Subcutaneous abdominal adipose tissue (tissue), 5 donors: ENCODE measurements around the gene KCNIP1.

Source experiments
- H3K27ac ChIP-seq: one replicate; pipeline ENCODE4 v1.7.0; 2013; ENCODE audit warnings: low read depth, mild to moderate bottlenecking, inconsistent platforms, low read length, moderate library complexity
- H3K27me3 ChIP-seq, 5 donors: one replicate each; pipeline ENCODE4 v1.7.0; 2013; ENCODE audit warnings: low read length in 5 of 5, inconsistent platforms in 1 of 5; ENCODE audit not compliant: control insufficient read depth in 5 of 5, insufficient read depth in 4 of 5
- H3K36me3 ChIP-seq, 5 donors: one replicate each; pipeline ENCODE4 v1.7.0; 2013; ENCODE audit warnings: low read length in 5 of 5; ENCODE audit not compliant: control insufficient read depth in 5 of 5, insufficient read depth in 5 of 5
- H3K4me1 ChIP-seq, 5 donors: one replicate each; pipeline ENCODE4 v1.7.0; 2013; ENCODE audit warnings: low read length in 5 of 5, mild to moderate bottlenecking in 3 of 5, moderate library complexity in 1 of 5; ENCODE audit not compliant: control insufficient read depth in 5 of 5, insufficient read depth in 5 of 5
- H3K4me3 ChIP-seq, 5 donors: one replicate each; pipeline ENCODE4 v1.7.0; 2013; ENCODE audit warnings: low read length in 5 of 5, low read depth in 1 of 5
- H3K9ac ChIP-seq, 5 donors: one replicate each; pipeline ENCODE4 v1.7.0; 2013; ENCODE audit warnings: low read length in 5 of 5, mild to moderate bottlenecking in 4 of 5, moderate library complexity in 3 of 5
- H3K9me3 ChIP-seq, 5 donors: one replicate each; pipeline ENCODE4 v1.7.0; 2013; ENCODE audit warnings: low read length in 5 of 5; ENCODE audit not compliant: control insufficient read depth in 5 of 5
- donor health status: healthy.
- donor health status: healthy.
- donor health status: healthy.
- donor health status: healthy.
- donor health status: healthy.

KCNIP1 gene

GRCh38 chr5:170554521-170555267 lies 50.9 kb downstream of the KCNIP1 start:
- no peaks in the 10 kb centered on the region for H3K36me3 ChIP-seq
- peaks cover 0 to 4% (median 0%) of the 10 kb centered on the region in 5 donors for H3K9me3 ChIP-seq
- H3K9ac ChIP-seq, result no peak overlapping the region
- peaks cover 0 to 13% (median 9%) of the 10 kb centered on the region in 5 donors for H3K4me1 ChIP-seq
- H3K4me3 ChIP-seq, result no peak overlapping the region
- no peak overlapping the region for H3K27ac ChIP-seq
- peaks cover 0 to 15% (median 4%) of the 10 kb centered on the region in 5 donors for H3K27me3 ChIP-seq

- H3K9ac ChIP-seq, result no peak overlapping the region
- H3K27me3 ChIP-seq, result peaks cover 4 to 24% (median 7%) of the 10 kb centered on the region in 5 donors
- H3K27ac ChIP-seq, result no peak overlapping the region
- no peak overlapping the region for H3K4me3 ChIP-seq
- H3K36me3 ChIP-seq, result no peaks in the 10 kb centered on the region
- H3K4me1 ChIP-seq, result peaks cover 0 to 11% (median 9%) of the 10 kb centered on the region in 5 donors
- peaks cover 0 to 4% (median 0%) of the 10 kb centered on the region in 5 donors for H3K9me3 ChIP-seq
Measured at GRCh38 chr5:170557314-170557713, 53.5 kb downstream of the KCNIP1 start.

- H3K27me3 ChIP-seq, result peaks cover 0 to 24% (median 7%) of the 10 kb centered on the region in 5 donors
Measured at GRCh38 chr5:170559296-170559695, 55.5 kb downstream of the KCNIP1 start.

GRCh38 chr5:170560938-170561337 lies 57.1 kb downstream of the KCNIP1 start:
- Histone ChIP-seq H3K27me3 (peaks cover 0 to 13% (median 4%) of the 10 kb centered on the region in 5 donors), H3K9me3 (peaks cover 0 to 4% (median 0%) of the 10 kb centered on the region in 5 donors), H3K9ac (no peak overlapping the region), H3K36me3 (no peaks in the 10 kb centered on the region), H3K4me3 (no peak overlapping the region), H3K27ac (no peak overlapping the region), H3K4me1 (no peaks in the 10 kb centered on the region)

More at GRCh38 chr5:170559296-170559695, 55.5 kb downstream of the KCNIP1 start:
- Histone ChIP-seq H3K4me1 (no peaks in the 10 kb centered on the region), H3K9ac (no peak overlapping the region), H3K36me3 (no peaks in the 10 kb centered on the region), H3K27ac (no peak overlapping the region), H3K9me3 (peaks cover 0 to 4% (median 0%) of the 10 kb centered on the region in 5 donors), H3K4me3 (no peak overlapping the region)

- Histone ChIP-seq H3K9me3 (peaks cover 0 to 4% (median 0%) of the 10 kb centered on the region in 5 donors), H3K9ac (no peak overlapping the region), H3K27me3 (peaks cover 0 to 13% (median 4%) of the 10 kb centered on the region in 5 donors), H3K4me3 (no peak overlapping the region), H3K4me1 (no peaks in the 10 kb centered on the region), H3K36me3 (no peaks in the 10 kb centered on the region), H3K27ac (no peak overlapping the region)
Measured at GRCh38 chr5:170562166-170562874, 58.5 kb downstream of the KCNIP1 start.

- Histone ChIP-seq H3K27ac (no peak overlapping the region), H3K9ac (no peak overlapping the region), H3K9me3 (peaks cover 0 to 4% (median 0%) of the 10 kb centered on the region in 5 donors), H3K36me3 (no peaks in the 10 kb centered on the region), H3K27me3 (peaks cover 0 to 13% (median 4%) of the 10 kb centered on the region in 5 donors), H3K4me3 (no peak overlapping the region), H3K4me1 (no peaks in the 10 kb centered on the region)
Measured at GRCh38 chr5:170562875-170563228, 59.0 kb downstream of the KCNIP1 start.

GRCh38 chr5:170563824-170564567 lies 60.2 kb downstream of the KCNIP1 start:
- Histone ChIP-seq H3K4me1 (no peaks in the 10 kb centered on the region), H3K9me3 (peaks cover 0 to 4% (median 0%) of the 10 kb centered on the region in 5 donors), H3K36me3 (no peaks in the 10 kb centered on the region), H3K27ac (no peak overlapping the region), H3K4me3 (no peak overlapping the region), H3K27me3 (peaks cover 0 to 13% (median 4%) of the 10 kb centered on the region in 5 donors), H3K9ac (no peak overlapping the region)

GRCh38 chr5:170565072-170565471 lies 61.3 kb downstream of the KCNIP1 start:
- H3K36me3 ChIP-seq, result no peaks in the 10 kb centered on the region
- H3K4me3 ChIP-seq, result no peak overlapping the region
- no peak overlapping the region for H3K27ac ChIP-seq
- H3K4me1 ChIP-seq, result no peaks in the 10 kb centered on the region
- H3K27me3 ChIP-seq, result peaks cover 2 to 12% (median 5%) of the 10 kb centered on the region in 5 donors
- H3K9me3 ChIP-seq, result no peaks in the 10 kb centered on the region
- H3K9ac ChIP-seq, result no peak overlapping the region

GRCh38 chr5:170569101-170569500 lies 65.3 kb downstream of the KCNIP1 start:
- no peaks in the 10 kb centered on the region for H3K9me3 ChIP-seq
- no peak overlapping the region for H3K9ac ChIP-seq
- H3K4me1 ChIP-seq, result peaks cover 0 to 14% (median 6%) of the 10 kb centered on the region in 5 donors
- H3K27me3 ChIP-seq, result peaks cover 7 to 22% (median 13%) of the 10 kb centered on the region in 5 donors
- H3K36me3 ChIP-seq, result no peaks in the 10 kb centered on the region
- H3K27ac ChIP-seq, result no peak overlapping the region
- no peak overlapping the region for H3K4me3 ChIP-seq
